GM12878 (cell line): ENCODE data around the gene TBC1D30. TPM values are rescaled to one million over a fixed set of nuclear protein-coding genes. Genes with fewer than 3 reads are reported as not detected.
A peak's percentile ranks its signal among the peaks of the same experiment; 100 is the strongest.

Experiments used
- ATAC-seq: fragments of 200-7000 bp; cut with Tn5 transposase; 3 replicates; pipeline ENCODE4 v1.9.1; 2020; ENCODE audit warnings: mild to moderate bottlenecking, moderate library complexity
- BruUV-seq: library from RNA; stranded (reverse); fragments of 400-500 nt; replicated peaks from 2 replicates; lab custom pipeline; 2021; lab: Mats Ljungman, UMichigan
- CTCF ChIA-PET: fragments of 300-600 bp; sonication (Branson Sonifier 250); formaldehyde crosslinking; extraction: SDS; loops from one replicate; lab custom pipeline; 2021; ENCODE audit warnings: inconsistent platforms; lab: Yijun Ruan, JAX
- POLR2A ChIA-PET: fragments of 350-600 bp; formaldehyde crosslinking; extraction: SDS; loops from one replicate; lab custom pipeline; 2021; ENCODE audit warnings: inconsistent platforms; lab: Charles Lee
- RAD21 ChIA-PET: fragments of 300-600 bp; sonication (Branson Sonifier 250); formaldehyde crosslinking; loops from one replicate; lab custom pipeline; 2023; ENCODE audit warnings: antibody characterized with exemption; ENCODE audit not compliant: unreplicated experiment; lab: Charles Lee
- SMC1A ChIA-PET: fragments of 300-600 bp; sonication (Branson Sonifier 250); formaldehyde crosslinking; loops from one replicate; lab custom pipeline; 2023; ENCODE audit not compliant: unreplicated experiment, uncharacterized antibody; lab: Charles Lee
- DNase-seq: peaks from one replicate; pipeline ENCODE4 v3.0.0-alpha.2; 2011; ENCODE audit warnings: low read depth, low spot score
- FAIRE-seq: peaks from 3 replicates; lab custom pipeline; 2011; peaks lifted over from hg19 to GRCh38; lab: Jason Lieb, UNC
- H2AFZ ChIP-seq: 2 replicates; pipeline ENCODE4 v1.6.0; 2011; ENCODE audit warnings: low read depth, low read length, control low read depth; ENCODE audit not compliant: control insufficient read depth
- H3K27ac ChIP-seq: 2 replicates; pipeline ENCODE4 v1.5.1; 2011; ENCODE audit warnings: control low read depth; ENCODE audit not compliant: control insufficient read depth, insufficient read depth
- H3K27me3 ChIP-seq, 2 experiments: replicated peaks in 1 of 2; 2 replicates each; pipeline versions ENCODE4 v1.6.0 to v1.6.1; 2011; ENCODE audit warnings: low read length in 1 of 2; ENCODE audit not compliant: control insufficient read depth in 2 of 2, insufficient read depth in 2 of 2
- H3K36me3 ChIP-seq, 2 experiments: 2 replicates each; pipeline ENCODE4 v1.5.1; 2011; ENCODE audit warnings: low read length in 1 of 2; ENCODE audit not compliant: control insufficient read depth in 2 of 2, insufficient read depth in 2 of 2
- H3K4me1 ChIP-seq: 2 replicates; pipeline ENCODE4 v1.6.1; 2011; ENCODE audit warnings: mild to moderate bottlenecking, low read length, moderate library complexity, mixed read lengths; ENCODE audit not compliant: control insufficient read depth, insufficient read depth
- H3K4me2 ChIP-seq: 2 replicates; pipeline ENCODE4 v1.6.0; 2011; ENCODE audit warnings: control low read depth; ENCODE audit not compliant: control insufficient read depth, insufficient read depth
- H3K4me3 ChIP-seq: fragments of 200-600 bp; sonication (generic); 2 replicates; pipeline ENCODE4 v1.5.1; 2016
- H3K79me2 ChIP-seq: 2 replicates; pipeline ENCODE4 v1.6.0; 2011; ENCODE audit warnings: low read length; ENCODE audit not compliant: control insufficient read depth, insufficient read depth
- H3K9ac ChIP-seq: 2 replicates; pipeline ENCODE4 v1.8.0; 2011; ENCODE audit warnings: low read length, control low read depth, mixed read lengths; ENCODE audit not compliant: control insufficient read depth, insufficient read depth
- H3K9me3 ChIP-seq: replicated peaks from 3 replicates; pipeline ENCODE4 v1.5.1; 2011; ENCODE audit warnings: mild to moderate bottlenecking, low read length; ENCODE audit not compliant: control insufficient read depth, insufficient read depth
- H4K20me1 ChIP-seq: 2 replicates; pipeline ENCODE4 v1.6.0; 2011; ENCODE audit not compliant: control insufficient read depth, insufficient read depth
- ASH2L ChIP-seq: fragments of 300-600, 200-600 bp; sonication (generic); IDR thresholded peaks from 2 replicates; pipeline ENCODE4 v1.6.1; 2017; ENCODE audit warnings: low read depth, mild to moderate bottlenecking, borderline replicate concordance
- CBX3 ChIP-seq: fragments of 200-600 bp; sonication (generic); IDR thresholded peaks from 2 replicates; pipeline ENCODE4 v1.6.1; 2016; ENCODE audit warnings: low read depth, borderline replicate concordance
- CHD4 ChIP-seq: fragments of 200-600 bp; sonication (generic); IDR thresholded peaks from 2 replicates; pipeline ENCODE4 v1.6.1; 2016; ENCODE audit warnings: mild to moderate bottlenecking
- CREM ChIP-seq: IDR thresholded peaks from 2 replicates; pipeline ENCODE4 v1.6.1; 2014; ENCODE audit warnings: antibody characterized with exemption, low read depth
- ETV6 ChIP-seq, 2 experiments: fragments of 450-650 bp in 1 of 2; IDR thresholded peaks in 1 of 2; conservative IDR thresholded peaks in 1 of 2; 2 replicates each; pipeline ENCODE4 v1.6.1; 2014; ENCODE audit warnings: antibody characterized with exemption in 1 of 2, borderline replicate concordance in 1 of 2, low read depth in 1 of 2, mild to moderate bottlenecking in 1 of 2, moderate library complexity in 1 of 2
- FOXK2 ChIP-seq: fragments of 450-650 bp; IDR thresholded peaks from 2 replicates; pipeline ENCODE4 v1.6.1; 2017; ENCODE audit warnings: mild to moderate bottlenecking, moderate library complexity
- NBN ChIP-seq: fragments of 450-650 bp; IDR thresholded peaks from 2 replicates; pipeline ENCODE4 v1.6.1; 2016
- PAX8 ChIP-seq: fragments of 450-650 bp; IDR thresholded peaks from 2 replicates; pipeline ENCODE4 v1.6.1; 2017; ENCODE audit warnings: mild to moderate bottlenecking, moderate library complexity
- PKNOX1 ChIP-seq: fragments of 450-650 bp; IDR thresholded peaks from 2 replicates; pipeline ENCODE4 v1.6.1; 2016; ENCODE audit warnings: mild to moderate bottlenecking
- TAF1 ChIP-seq: IDR thresholded peaks from 2 replicates; pipeline ENCODE4 v1.6.1; 2011; ENCODE audit warnings: mild to moderate bottlenecking, low read depth, low read length, borderline replicate concordance
- ZNF687 ChIP-seq: fragments of 450-650 bp; IDR thresholded peaks from 2 replicates; pipeline ENCODE4 v1.6.1; 2017; ENCODE audit warnings: mild to moderate bottlenecking, moderate library complexity
- WGBS: methylation state at CpG from one replicate; pipeline ENCODE4 v1.1.6; 2016; ENCODE audit warnings: low lambda C conversion rate; ENCODE audit not compliant: insufficient replicate concordance, insufficient coverage; ENCODE audit errors: missing lambda C conversion rate; 5-methylcytosine and 5-hydroxymethylcytosine counted together
- in situ Hi-C: fragments of 300-500 bp; cut with MboI; formaldehyde crosslinking; loops from 9 replicates; pipeline ENCODE4 v1.14.3; 2018; ENCODE audit warnings: mixed read lengths
- intact Hi-C: fragments of 100-400 bp; cut with micrococcal nuclease; formaldehyde crosslinking; loops from one replicate; pipeline ENCODE4 v1.14.2; 2022; ENCODE audit not compliant: unreplicated experiment
- polyA plus RNA-seq, 11 experiments: library from polyadenylated mRNA; depleted of rRNA in 4 of 11; unstranded in 6 of 11; stranded (reverse) in 5 of 11; fragments of >200 nt; fragmentation: Nextera tagmentation in 4 of 11; fragmentation: Illumina TruSeq in 1 of 11; extraction: Ambion mirVana in 4 of 11; extraction: Trizol in 1 of 11; gene quantifications; 1 replicate in 1 of 11; 2 replicates in 10 of 11; pipeline versions ENCODE4 v1.2.1 to v1.2.3, GENCODE V29; 2011 to 2016; ENCODE audit warnings: inconsistent platforms in 2 of 11, missing spikeins in 2 of 11, low read depth in 1 of 11
- total RNA-seq, 4 experiments: library from RNA; depleted of rRNA in 3 of 4; stranded (reverse); fragments of >200 nt in 3 of 4; fragmentation: Illumina TruSeq in 1 of 4; extraction: Trizol in 1 of 4; gene quantifications; 2 replicates each; pipeline versions ENCODE4 v1.2.1 to v1.2.3, GENCODE V29; 2013 to 2021
- TF ChIP-seq, protein P1 (sequence below), 3 experiments: IDR thresholded peaks in 2 of 3; conservative IDR thresholded peaks in 1 of 3; 2 replicates each; pipeline ENCODE4 v1.5.1; 2011; ENCODE audit warnings: low read depth in 3 of 3, low read length in 3 of 3, mild to moderate bottlenecking in 3 of 3, control low read depth in 2 of 3, moderate library complexity in 2 of 3, inconsistent platforms in 1 of 3, mixed read lengths in 1 of 3; ENCODE audit not compliant: control insufficient read depth in 2 of 3, insufficient read depth in 1 of 3; ENCODE audit errors: extremely low read depth in 1 of 3

TBC1D30 gene
- total and polyA plus RNA-seq, 10 of the 15 experiments (the other 5 are each of a cell fraction or from before 2014, with no cell fraction given), result 1.2 to 23.3 (median 11.1) TPM

- TF ChIP-seq TAF1, result no peak
- no peak for TF ChIP-seq ETV6 (conservative IDR thresholded peaks at IDR 0.05 in 1 of 2, IDR thresholded peaks at IDR 0.05 in 1 of 2; ENCODE audit: borderline replicate concordance in 1 of 2, low read depth in 1 of 2)
- no peak for TF ChIP-seq PAX8
These were observed 30.1 kb upstream of the TBC1D30 start (continued) for GRCh38 chr12:64794305-64794704.

DNA sequence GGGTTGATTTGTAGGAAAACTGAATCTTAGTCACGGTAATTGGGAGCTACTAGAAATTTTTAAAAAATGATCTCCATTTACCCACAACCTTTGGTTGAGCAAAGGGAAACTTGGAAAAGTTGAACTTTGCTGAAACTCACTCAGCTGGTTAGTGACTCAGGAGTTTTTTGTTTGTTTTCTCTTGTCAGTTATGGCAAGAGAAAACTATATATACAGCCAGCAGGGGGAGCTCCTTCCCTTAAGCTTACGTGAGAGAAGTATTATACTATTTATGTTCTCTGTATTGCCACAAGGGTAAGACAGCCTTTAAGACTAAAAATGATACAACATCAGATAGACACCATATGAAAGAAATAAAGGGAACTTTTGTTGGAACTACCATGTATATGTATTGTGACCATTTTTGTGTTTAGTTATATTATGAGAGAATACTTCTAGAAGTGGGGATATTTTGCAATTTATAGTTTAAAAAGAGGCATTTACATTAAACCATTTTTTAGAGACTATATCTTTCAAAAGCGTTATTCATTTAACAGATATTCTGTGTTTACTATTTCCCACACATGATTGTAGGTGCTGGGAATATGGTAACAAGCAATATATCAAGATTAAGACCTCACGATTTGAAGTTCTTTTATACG lies 28.1 kb upstream of the TBC1D30 start:
- no peak overlapping the region for H3K27ac ChIP-seq
- 46% methylated on average over 5 of the region's 5 CpGs for WGBS
- no peak overlapping the region; the same call in 1 of the 2 replicates for H2AFZ ChIP-seq
- ChIA-PET POLR2A (interaction anchor here (1.4 kb wide), 1 partner anchor 327 kb away, joined by 3 read pairs; no protein-coding TSS in a partner anchor), RAD21 (interaction anchor here (0.6 to 4.0 kb wide), 28 partner anchors 10 to 806 kb away, joined by 3 to 39 read pairs (median 4); partner anchors contain the start of genes LEMD3 and TBC1D30), CTCF (interaction anchor here (0.6 to 5.2 kb wide), 66 partner anchors 9 to 510 kb away, joined by 3 to 72 read pairs (median 4); partner anchors contain the start of genes GNS, LEMD3 and WIF1), SMC1A (interaction anchor here (0.6 to 8.8 kb wide), 37 partner anchors 9 to 1325 kb away, joined by 3 to 130 read pairs (median 4); no protein-coding TSS in a partner anchor)
- intact Hi-C loops, result loop anchor here (1.0 kb wide), 1 partner anchor 327 kb away; no protein-coding TSS in a partner anchor
- no peaks in the 10 kb centered on the region for H3K36me3 ChIP-seq
- H3K4me3 ChIP-seq, result no peak overlapping the region
- H3K9me3 ChIP-seq, result no peaks in the 10 kb centered on the region
- in situ Hi-C loops, result loop anchor here (5.0 to 10.0 kb wide), 2 partner anchors 326 to 438 kb away; partner anchors contain the start of gene WIF1
- no peak overlapping the region for H3K4me2 ChIP-seq
- BruUV-seq, result no TSS peak
- ATAC-seq (peak; percentile 86), DNase-seq (no peak), FAIRE-seq (no peak)
- H3K79me2 ChIP-seq, result no peaks in the 10 kb centered on the region
- H3K27me3 ChIP-seq, result no peaks in the 10 kb centered on the region
- peaks cover 12% of the 10 kb centered on the region for H3K4me1 ChIP-seq
- no peaks in the 10 kb centered on the region for H4K20me1 ChIP-seq
- H3K9ac ChIP-seq, result no peak overlapping the region
- TF ChIP-seq NBN, result no peak
- TF ChIP-seq CREM, result no peak
- TF ChIP-seq PKNOX1, result 0 out of 2 replicates have a peak, but pooled peaks have one; percentile 11
- TF ChIP-seq CHD4, result no peak
- TF ChIP-seq ZNF687, result no peak
- TF ChIP-seq FOXK2, result no peak
- TF ChIP-seq ASH2L, result no peak
- TF ChIP-seq CBX3, result no peak
- TF ChIP-seq, protein P1, sequence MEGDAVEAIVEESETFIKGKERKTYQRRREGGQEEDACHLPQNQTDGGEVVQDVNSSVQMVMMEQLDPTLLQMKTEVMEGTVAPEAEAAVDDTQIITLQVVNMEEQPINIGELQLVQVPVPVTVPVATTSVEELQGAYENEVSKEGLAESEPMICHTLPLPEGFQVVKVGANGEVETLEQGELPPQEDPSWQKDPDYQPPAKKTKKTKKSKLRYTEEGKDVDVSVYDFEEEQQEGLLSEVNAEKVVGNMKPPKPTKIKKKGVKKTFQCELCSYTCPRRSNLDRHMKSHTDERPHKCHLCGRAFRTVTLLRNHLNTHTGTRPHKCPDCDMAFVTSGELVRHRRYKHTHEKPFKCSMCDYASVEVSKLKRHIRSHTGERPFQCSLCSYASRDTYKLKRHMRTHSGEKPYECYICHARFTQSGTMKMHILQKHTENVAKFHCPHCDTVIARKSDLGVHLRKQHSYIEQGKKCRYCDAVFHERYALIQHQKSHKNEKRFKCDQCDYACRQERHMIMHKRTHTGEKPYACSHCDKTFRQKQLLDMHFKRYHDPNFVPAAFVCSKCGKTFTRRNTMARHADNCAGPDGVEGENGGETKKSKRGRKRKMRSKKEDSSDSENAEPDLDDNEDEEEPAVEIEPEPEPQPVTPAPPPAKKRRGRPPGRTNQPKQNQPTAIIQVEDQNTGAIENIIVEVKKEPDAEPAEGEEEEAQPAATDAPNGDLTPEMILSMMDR (IDR thresholded peaks at IDR 0.05 in 2 of 3, conservative IDR thresholded peaks at IDR 0.05 in 1 of 3; ENCODE audit: control insufficient read depth in 2 of 3, extremely low read depth in 1 of 3, insufficient read depth in 1 of 3, low read depth in 3 of 3, low read length in 3 of 3), result peak; percentile 64 to 77 (median 71)
